CD4-positive, CD25-positive, alpha-beta regulatory T cell (primary cell): ENCODE data around the gene ACTL7B. TPM values are rescaled to one million over a fixed set of nuclear protein-coding genes. Genes with fewer than 3 reads are reported as not detected.
"Not testable (repeated sequence)": the region's sequence is repeated elsewhere in the genome, so short reads cannot be mapped to it uniquely, and the experiment has no call there.

Experiments used
- ATAC-seq, 2 donors: fragments of 150-1000 bp; cut with Tn5 transposase; one replicate each; pipeline ENCODE4 v1.10.0; 2021; ENCODE audit warnings: low read depth in 2 of 2, moderate number of reproducible peaks in 2 of 2, moderate library complexity in 1 of 2
- DNase-seq, 3 donors: peaks; one replicate each; pipeline versions ENCODE4 v3.0.0 to v3.0.0-alpha.2; 2012 to 2022; ENCODE audit warnings: mixed read lengths in 1 of 3
- H3K27ac ChIP-seq: one replicate; pipeline ENCODE4 v1.7.0; 2013; ENCODE audit warnings: mild to moderate bottlenecking, low read length; ENCODE audit not compliant: insufficient read depth, poor library complexity, severe bottlenecking
- H3K27me3 ChIP-seq: one replicate; pipeline ENCODE4 v1.7.0; 2013; ENCODE audit warnings: low read length; ENCODE audit not compliant: control insufficient read depth, insufficient read depth
- H3K36me3 ChIP-seq: one replicate; pipeline ENCODE4 v1.7.0; 2013; ENCODE audit warnings: mild to moderate bottlenecking, low read length, moderate library complexity; ENCODE audit not compliant: control insufficient read depth, insufficient read depth
- H3K4me1 ChIP-seq: 2 replicates; pipeline ENCODE4 v1.7.0; 2013; ENCODE audit warnings: mild to moderate bottlenecking, low read length; ENCODE audit not compliant: insufficient read depth, control insufficient read depth, poor library complexity, severe bottlenecking
- H3K4me3 ChIP-seq: one replicate; pipeline ENCODE4 v1.7.0; 2013; ENCODE audit warnings: low read depth, mild to moderate bottlenecking, low read length, moderate library complexity
- H3K9me3 ChIP-seq, 2 experiments: 1 replicate in 1 of 2; 2 replicates in 1 of 2; pipeline ENCODE4 v1.7.0; 2013; ENCODE audit warnings: low read length in 2 of 2, mild to moderate bottlenecking in 1 of 2, moderate library complexity in 1 of 2; ENCODE audit not compliant: control insufficient read depth in 2 of 2
- H3K27ac Mint-ChIP-seq, 3 donors: one replicate each; pipeline ENCODE4 v1.8.0; 2020 to 2022; ENCODE audit warnings: mild to moderate bottlenecking in 3 of 3, mixed read lengths in 3 of 3, moderate library complexity in 2 of 3
- H3K27me3 Mint-ChIP-seq: one replicate; pipeline ENCODE4 v1.8.0; 2022; ENCODE audit warnings: mild to moderate bottlenecking, mixed read lengths
- H3K36me3 Mint-ChIP-seq: one replicate; pipeline ENCODE4 v1.8.0; 2020; ENCODE audit warnings: mixed read lengths
- H3K4me1 Mint-ChIP-seq, 4 donors: one replicate each; pipeline ENCODE4 v1.8.0; 2020 to 2022; ENCODE audit warnings: mixed read lengths in 4 of 4, mild to moderate bottlenecking in 1 of 4
- H3K4me3 Mint-ChIP-seq, 4 donors: one replicate each; pipeline ENCODE4 v1.8.0; 2020 to 2022; ENCODE audit warnings: mild to moderate bottlenecking in 4 of 4, mixed read lengths in 4 of 4, moderate library complexity in 3 of 4
- H3K9me3 Mint-ChIP-seq, 7 donors: one replicate each; pipeline ENCODE4 v1.8.0; 2020 to 2022; ENCODE audit warnings: mixed read lengths in 7 of 7, mild to moderate bottlenecking in 3 of 7, moderate library complexity in 2 of 7
- polyA plus RNA-seq, 4 donors: library from polyadenylated mRNA; unstranded; fragments of 300-500 nt; fragmentation: Illumina TruSeq; gene quantifications; one replicate each; pipeline ENCODE4 v1.2.3, GENCODE V29; 2021
- total RNA-seq: library from RNA; stranded (reverse); gene quantifications from one replicate; pipeline ENCODE4 v1.2.3, GENCODE V29; 2022

The ACTL7B gene
- total and polyA plus RNA-seq, 5 donors from 2014 or later: 0.27 TPM; not detected in 4

DNA sequence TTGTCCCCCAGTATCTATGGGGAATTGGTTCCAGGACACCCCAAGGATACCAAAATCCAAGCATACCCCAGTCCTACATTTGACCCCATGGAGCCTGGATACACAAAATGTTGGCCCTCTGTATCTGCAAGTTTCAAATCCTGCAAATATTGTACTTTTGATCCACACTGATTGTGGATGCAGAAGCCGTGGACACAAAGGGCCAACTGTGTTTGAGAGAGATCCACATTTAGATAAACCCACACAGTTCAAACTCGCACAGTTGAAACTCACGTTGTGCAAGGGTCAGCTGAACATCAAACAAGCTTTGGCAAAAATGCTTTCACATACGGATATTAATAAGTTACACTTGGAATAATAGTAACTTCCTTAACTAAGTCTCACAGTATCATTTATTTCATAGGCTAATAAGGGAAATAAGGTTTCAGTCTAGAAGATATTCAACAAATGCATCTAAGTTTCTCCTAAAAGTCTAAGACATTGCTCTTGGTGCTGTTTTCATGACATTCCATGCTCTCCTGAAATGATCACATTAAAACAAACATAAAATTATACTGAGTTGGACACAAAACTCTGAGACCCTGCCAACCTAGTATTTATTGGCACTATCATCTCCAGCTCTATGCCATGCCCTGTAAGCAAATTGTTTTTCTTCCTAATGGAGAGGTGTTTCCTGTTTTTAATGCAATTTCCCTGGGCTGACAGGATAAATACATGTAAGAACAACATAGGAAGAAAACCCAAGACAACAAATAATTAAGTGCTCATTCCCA, 38.6 kb upstream of the ACTL7B start:
- H3K36me3 ChIP-seq: peaks cover 89% of the 10 kb centered on the region
- H3K4me1 ChIP-seq: no peaks in the 10 kb centered on the region
- no peaks in the 10 kb centered on the region for H3K27me3 Mint-ChIP-seq
- H3K4me3 Mint-ChIP-seq: no peak overlapping the region
- no peaks in the 10 kb centered on the region for H3K27me3 ChIP-seq
- H3K27ac ChIP-seq: no peak overlapping the region
- H3K36me3 Mint-ChIP-seq: peaks cover 67% of the 10 kb centered on the region
- H3K4me1 Mint-ChIP-seq: no peaks in the 10 kb centered on the region
- no peak overlapping the region for H3K4me3 ChIP-seq
- ATAC-seq: no peak
- H3K9me3 Mint-ChIP-seq: no peaks in the 10 kb centered on the region
- no peaks in the 10 kb centered on the region for H3K9me3 ChIP-seq
- no peak for DNase-seq
- H3K27ac Mint-ChIP-seq: no peak overlapping the region

GRCh38 chr9:108889649-108890067, 33.9 kb upstream of the ACTL7B start:
- Histone ChIP-seq H3K27me3 (no peaks in the 10 kb centered on the region), H3K9me3 (no peaks in the 10 kb centered on the region), H3K4me1 (no peaks in the 10 kb centered on the region), H3K36me3 (peaks cover 69% of the 10 kb centered on the region), H3K27ac (no peak overlapping the region), H3K4me3 (no peak overlapping the region)
- no peak overlapping the region for H3K4me3 Mint-ChIP-seq
- ATAC-seq (no peak), DNase-seq (peak in 1 of 3 donors; percentile 27)
- H3K27ac Mint-ChIP-seq: no peak overlapping the region
- H3K9me3 Mint-ChIP-seq: no peaks in the 10 kb centered on the region
- no peaks in the 10 kb centered on the region for H3K27me3 Mint-ChIP-seq
- peaks cover 0 to 8% (median 7%) of the 10 kb centered on the region in 4 donors for H3K4me1 Mint-ChIP-seq
- H3K36me3 Mint-ChIP-seq: peaks cover 60% of the 10 kb centered on the region

DNA sequence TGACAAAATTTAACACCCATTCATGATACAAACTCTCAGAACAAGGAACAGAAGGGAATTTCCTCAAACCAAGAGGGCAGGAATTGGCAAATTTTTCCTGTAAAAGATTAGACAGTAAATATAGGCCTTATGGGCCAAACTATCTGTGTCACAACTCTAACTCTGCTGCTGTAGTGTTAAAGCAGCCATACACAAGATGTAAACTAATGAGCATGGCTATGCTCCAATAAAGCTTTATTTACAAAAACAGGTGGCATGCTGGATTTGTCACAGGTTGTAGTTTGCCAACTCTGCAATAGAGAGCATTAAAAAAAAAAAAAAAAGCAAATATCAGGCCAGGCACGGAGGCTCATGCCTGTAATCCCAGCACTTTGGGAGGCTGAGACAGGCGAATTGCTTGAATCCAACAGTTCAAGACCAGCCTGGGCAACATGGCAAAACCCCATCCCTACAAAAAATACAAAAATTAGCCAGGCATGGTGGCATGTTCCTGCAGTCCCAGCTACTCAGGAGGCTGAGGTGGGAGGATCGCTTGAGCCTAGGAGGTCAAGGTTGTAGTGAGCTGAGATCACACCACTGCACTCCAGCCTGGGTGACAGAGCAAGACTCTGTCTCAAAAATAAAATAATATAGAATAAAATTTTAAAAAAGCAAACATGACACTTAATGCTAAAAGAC, 30.9 kb upstream of the ACTL7B start:
- DNase-seq, H3K4me3 Mint-ChIP-seq, H3K27me3 ChIP-seq, H3K4me3 ChIP-seq, H3K27me3 Mint-ChIP-seq, H3K27ac Mint-ChIP-seq, H3K9me3 ChIP-seq, ATAC-seq, H3K27ac ChIP-seq, H3K9me3 Mint-ChIP-seq, H3K4me1 ChIP-seq, H3K4me1 Mint-ChIP-seq: not testable (repeated sequence)
- peaks cover 55% of the 10 kb centered on the region for H3K36me3 ChIP-seq
- peaks cover 58% of the 10 kb centered on the region for H3K36me3 Mint-ChIP-seq

DNA sequence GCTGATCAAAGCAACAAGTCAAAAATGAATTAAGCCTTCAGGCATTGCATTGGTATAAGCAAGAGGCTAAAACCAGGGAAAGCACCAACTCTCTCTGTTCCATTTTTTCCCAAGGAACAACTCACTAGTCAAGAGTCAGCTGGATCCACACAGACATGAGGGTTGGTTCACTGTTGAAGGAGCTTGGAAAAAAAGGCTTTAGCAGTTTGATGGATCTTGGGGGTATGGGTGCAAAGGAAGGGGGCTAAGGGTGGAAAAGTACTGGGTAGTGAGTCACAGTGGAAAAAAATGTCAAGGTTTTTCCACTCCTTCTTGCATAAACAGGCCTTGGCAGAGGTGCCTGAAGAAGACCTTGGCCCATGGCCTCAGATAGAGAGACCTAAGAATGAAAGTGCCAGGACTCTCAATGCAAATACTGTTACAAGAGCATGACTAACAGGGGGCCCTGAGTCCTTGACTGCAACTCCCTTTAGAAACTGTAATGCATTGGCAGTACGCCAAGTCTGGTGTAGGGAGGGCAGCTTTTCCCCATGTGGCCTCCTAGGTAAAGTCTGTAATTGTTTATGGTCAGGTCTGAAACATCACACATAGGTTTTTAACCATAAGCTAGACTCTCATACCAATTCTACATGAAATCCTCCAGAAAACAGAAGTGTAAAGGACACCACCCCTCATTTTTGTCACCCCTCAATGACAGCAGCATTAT, 30.0 kb upstream of the ACTL7B start:
- Histone ChIP-seq H3K4me3 (no peak overlapping the region), H3K27me3 (no peaks in the 10 kb centered on the region), H3K9me3 (no peaks in the 10 kb centered on the region), H3K36me3 (peaks cover 49% of the 10 kb centered on the region), H3K27ac (no peak overlapping the region), H3K4me1 (no peaks in the 10 kb centered on the region)
- Mint-ChIP-seq H3K27ac (peak overlapping the region in 2 of 3 donors; percentile 24 to 36), H3K36me3 (peaks cover 52% of the 10 kb centered on the region), H3K9me3 (peaks cover 0 to 1% (median 0%) of the 10 kb centered on the region in 7 donors), H3K4me3 (no peak overlapping the region), H3K4me1 (peaks cover 6 to 8% (median 7%) of the 10 kb centered on the region in 4 donors), H3K27me3 (no peaks in the 10 kb centered on the region)
- ATAC-seq (no peak), DNase-seq (peak in 1 of 3 donors; percentile 10)

DNA sequence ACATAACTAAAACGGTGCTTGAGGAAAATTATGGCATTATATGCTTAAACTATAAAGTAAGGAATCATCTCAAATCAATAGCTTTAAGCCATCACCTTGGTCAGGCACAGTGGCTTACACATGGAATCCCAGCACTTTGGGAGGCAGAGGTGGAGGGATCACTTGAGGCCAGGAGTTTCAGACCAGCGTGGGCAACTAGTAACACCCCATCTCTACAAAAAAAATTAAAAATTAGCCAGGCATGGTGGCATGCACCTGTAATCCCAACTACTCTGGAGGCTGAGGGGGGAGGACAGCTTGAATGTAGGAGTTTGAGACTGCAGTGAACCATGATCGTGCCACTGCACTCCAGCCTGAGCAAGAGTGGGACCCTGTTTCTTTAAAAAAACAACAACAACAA, 28.9 kb upstream of the ACTL7B start:
- DNase-seq (no peak), ATAC-seq (no peak)
- Mint-ChIP-seq H3K27me3 (no peaks in the 10 kb centered on the region), H3K27ac (no peak overlapping the region), H3K36me3 (peaks cover 53% of the 10 kb centered on the region), H3K9me3 (peaks cover 0 to 1% (median 0%) of the 10 kb centered on the region in 7 donors), H3K4me3 (no peak overlapping the region), H3K4me1 (peaks cover 6 to 8% (median 7%) of the 10 kb centered on the region in 4 donors)
- peaks cover 48% of the 10 kb centered on the region for H3K36me3 ChIP-seq
- no peak overlapping the region for H3K27ac ChIP-seq
- no peak overlapping the region for H3K4me3 ChIP-seq
- H3K4me1 ChIP-seq: no peaks in the 10 kb centered on the region
- H3K27me3 ChIP-seq: no peaks in the 10 kb centered on the region
- H3K9me3 ChIP-seq: no peaks in the 10 kb centered on the region

DNA sequence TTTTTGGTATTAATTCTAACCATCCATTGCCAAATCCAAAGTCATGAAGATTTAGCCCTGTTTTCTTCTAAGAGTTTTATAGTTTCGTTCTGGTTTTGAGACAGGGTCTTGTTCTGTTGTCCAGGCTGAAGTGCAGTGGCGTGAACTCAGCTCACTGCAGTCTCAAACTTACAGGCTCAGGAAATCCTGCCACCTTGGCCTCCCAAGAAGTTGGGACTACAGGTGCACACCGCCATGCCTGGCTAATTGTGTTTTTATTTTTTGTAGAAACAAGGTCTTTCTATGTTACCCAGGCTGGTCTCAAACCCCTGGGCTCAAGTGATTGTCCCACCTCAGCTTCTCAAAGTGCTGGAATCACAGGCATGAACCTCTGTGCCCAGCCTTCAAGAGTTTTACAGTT, 27.3 kb upstream of the ACTL7B start:
- ATAC-seq: no peak
- no peaks in the 10 kb centered on the region for H3K9me3 ChIP-seq
- H3K27ac Mint-ChIP-seq: no peak overlapping the region

GRCh38 chr9:108882052-108882888, 26.5 kb upstream of the ACTL7B start:
- Histone ChIP-seq H3K36me3 (peaks cover 51% of the 10 kb centered on the region), H3K27ac (no peak overlapping the region), H3K4me1 (no peaks in the 10 kb centered on the region), H3K4me3 (no peak overlapping the region), H3K27me3 (no peaks in the 10 kb centered on the region), H3K9me3 (no peaks in the 10 kb centered on the region)
- no peak for ATAC-seq
- H3K4me1 Mint-ChIP-seq: peaks cover 6 to 8% (median 7%) of the 10 kb centered on the region in 4 donors
- H3K9me3 Mint-ChIP-seq: peaks cover 0 to 1% (median 0%) of the 10 kb centered on the region in 7 donors
- no peak for DNase-seq
- peaks cover 66% of the 10 kb centered on the region for H3K36me3 Mint-ChIP-seq
- peak overlapping the region in 1 of 3 donors; percentile 61 for H3K27ac Mint-ChIP-seq
- H3K4me3 Mint-ChIP-seq: no peak overlapping the region
- no peaks in the 10 kb centered on the region for H3K27me3 Mint-ChIP-seq

More for the DNA sequence above, 27.3 kb upstream of the ACTL7B start:
- H3K27ac ChIP-seq: no peak overlapping the region
- no peaks in the 10 kb centered on the region for H3K27me3 ChIP-seq
- Mint-ChIP-seq H3K4me1 (peaks cover 6 to 8% (median 7%) of the 10 kb centered on the region in 4 donors), H3K9me3 (peaks cover 0 to 1% (median 0%) of the 10 kb centered on the region in 7 donors), H3K36me3 (peaks cover 62% of the 10 kb centered on the region), H3K27me3 (no peaks in the 10 kb centered on the region), H3K4me3 (no peak overlapping the region)
- H3K36me3 ChIP-seq: peaks cover 49% of the 10 kb centered on the region
- DNase-seq: no peak
- no peak overlapping the region for H3K4me3 ChIP-seq
- no peaks in the 10 kb centered on the region for H3K4me1 ChIP-seq
